ENCODE measurements around the gene POLR3A. TPM values are rescaled to one million over a fixed set of nuclear protein-coding genes. Genes with fewer than 3 reads are reported as not detected.

Gene POLR3A
- total RNA-seq, 1 experiment from 2014 or later: 38.0 TPM

DNA sequence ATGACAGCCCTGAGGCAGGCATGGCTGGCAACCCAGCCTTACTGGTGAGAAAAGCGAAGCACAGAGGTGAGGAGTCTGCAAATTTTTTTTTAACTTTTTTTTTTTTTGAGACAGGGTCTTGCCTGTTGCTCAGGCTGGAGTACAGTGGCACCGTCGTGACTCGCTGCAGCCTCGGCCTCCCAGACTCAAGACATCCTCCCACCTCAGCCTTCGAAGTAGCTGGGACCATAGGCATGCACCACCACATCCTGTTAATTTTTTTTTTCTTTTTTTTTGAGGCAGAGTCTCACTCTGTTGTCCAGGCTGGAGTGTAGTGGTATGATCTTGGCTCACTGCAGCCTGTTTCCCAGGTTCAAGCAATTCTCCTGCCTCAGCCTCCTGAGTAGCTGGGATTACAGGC is 67.6 kb downstream of the POLR3A start:
- H3K14ac ChIP-seq (ENCODE audit: insufficient read depth, low read length): no peak overlapping the region
- H3K4me1 ChIP-seq (ENCODE audit: insufficient read depth, low read length): no peaks in the 10 kb centered on the region
- H4K5ac ChIP-seq (ENCODE audit: insufficient read length, low read depth, low read length): no peak overlapping the region
- H3K4me3 Mint-ChIP-seq: no peak overlapping the region
- no peak overlapping the region for H3K56ac ChIP-seq (ENCODE audit: insufficient read length, low read depth, low read length)
- H3K27me3 ChIP-seq (ENCODE audit: insufficient read depth, low read length): no peaks in the 10 kb centered on the region
- no peak overlapping the region for H3K27ac Mint-ChIP-seq
- no peak overlapping the region for H3T11ph ChIP-seq (ENCODE audit: low read length)
- H4K8ac ChIP-seq (replicated peaks; ENCODE audit: insufficient read length, low read depth, low read length): no peak overlapping the region
- H3K27me3 Mint-ChIP-seq (ENCODE audit: low read depth): no peaks in the 10 kb centered on the region
- no peaks in the 10 kb centered on the region for H3K79me1 ChIP-seq (ENCODE audit: insufficient read depth, low read depth, low read length, poor library complexity, severe bottlenecking)
- no peak overlapping the region for H2AK5ac ChIP-seq (ENCODE audit: insufficient read length, low read length)
- H2BK12ac ChIP-seq (ENCODE audit: insufficient read length, low read depth, low read length): no peak overlapping the region
- no peak overlapping the region for H2BK20ac ChIP-seq (ENCODE audit: low read depth, low read length, poor library complexity, severe bottlenecking)
- no peak overlapping the region for H2BK120ac ChIP-seq (ENCODE audit: low read depth, low read length, poor library complexity, severe bottlenecking)
- H3K4me2 ChIP-seq (ENCODE audit: insufficient read depth, insufficient read length, low read length): no peak overlapping the region
- no CpG with 5 or more reads among the region's 6 CpGs for WGBS (ENCODE audit: extremely low coverage, insufficient read length, low lambda C conversion rate)
- no peak overlapping the region for H3K27ac ChIP-seq (ENCODE audit: insufficient read length, low read depth, low read length)
- peaks cover 6% of the 10 kb centered on the region in 2 experiments for H3K4me1 Mint-ChIP-seq
- no peak overlapping the region for H2AFZ ChIP-seq (ENCODE audit: low read length)
- H3K23me2 ChIP-seq (ENCODE audit: insufficient read length, low read depth, low read length, poor library complexity, severe bottlenecking): no peaks in the 10 kb centered on the region
- H2BK5ac ChIP-seq (ENCODE audit: insufficient read length, low read length): no peak overlapping the region
- no peak overlapping the region for H3K18ac ChIP-seq (ENCODE audit: insufficient read length, low read depth, low read length)
- no peak for DNase-seq
- H4K20me1 ChIP-seq (ENCODE audit: control insufficient read depth, insufficient read depth, insufficient read length): no peaks in the 10 kb centered on the region
- H3K9me3 ChIP-seq (ENCODE audit: control insufficient read depth, low read depth, low read length): peaks cover 14% of the 10 kb centered on the region
- H3K23ac ChIP-seq (ENCODE audit: insufficient read length, low read depth, low read length): no peak overlapping the region
- TF ChIP-seq, protein P1, sequence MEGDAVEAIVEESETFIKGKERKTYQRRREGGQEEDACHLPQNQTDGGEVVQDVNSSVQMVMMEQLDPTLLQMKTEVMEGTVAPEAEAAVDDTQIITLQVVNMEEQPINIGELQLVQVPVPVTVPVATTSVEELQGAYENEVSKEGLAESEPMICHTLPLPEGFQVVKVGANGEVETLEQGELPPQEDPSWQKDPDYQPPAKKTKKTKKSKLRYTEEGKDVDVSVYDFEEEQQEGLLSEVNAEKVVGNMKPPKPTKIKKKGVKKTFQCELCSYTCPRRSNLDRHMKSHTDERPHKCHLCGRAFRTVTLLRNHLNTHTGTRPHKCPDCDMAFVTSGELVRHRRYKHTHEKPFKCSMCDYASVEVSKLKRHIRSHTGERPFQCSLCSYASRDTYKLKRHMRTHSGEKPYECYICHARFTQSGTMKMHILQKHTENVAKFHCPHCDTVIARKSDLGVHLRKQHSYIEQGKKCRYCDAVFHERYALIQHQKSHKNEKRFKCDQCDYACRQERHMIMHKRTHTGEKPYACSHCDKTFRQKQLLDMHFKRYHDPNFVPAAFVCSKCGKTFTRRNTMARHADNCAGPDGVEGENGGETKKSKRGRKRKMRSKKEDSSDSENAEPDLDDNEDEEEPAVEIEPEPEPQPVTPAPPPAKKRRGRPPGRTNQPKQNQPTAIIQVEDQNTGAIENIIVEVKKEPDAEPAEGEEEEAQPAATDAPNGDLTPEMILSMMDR (conservative IDR thresholded peaks at IDR 0.05): no peak
- no peaks in the 10 kb centered on the region for H3K79me2 ChIP-seq (ENCODE audit: insufficient read depth, low read length)
- no peak overlapping the region for H3K4ac ChIP-seq (ENCODE audit: low read depth, low read length)
- no peak overlapping the region for H3K9ac ChIP-seq (ENCODE audit: extremely low read depth, insufficient read length, low read length)
- peaks cover 13 to 18% (median 17%) of the 10 kb centered on the region in 3 experiments for H3K36me3 Mint-ChIP-seq (ENCODE audit: insufficient read depth in 1 of 3, low read depth in 3 of 3)
- no peak overlapping the region for H2BK15ac ChIP-seq (ENCODE audit: low read depth, low read length)
- H4K91ac ChIP-seq (ENCODE audit: insufficient read length, low read depth, low read length): no peak overlapping the region
- H3K9me3 Mint-ChIP-seq: peaks cover 22 to 24% of the 10 kb centered on the region in 2 experiments
